HCT116 (cell line): ENCODE data around the gene MAEA. TPM values are rescaled to one million over a fixed set of nuclear protein-coding genes. Genes with fewer than 3 reads are reported as not detected.

Experiments used
- ATAC-seq: fragments of 200-7000 bp; cut with Tn5 transposase; 2 replicates; pipeline ENCODE4 v1.9.1; 2020; ENCODE audit warnings: mild to moderate bottlenecking, moderate library complexity
- BruUV-seq: library from RNA; stranded (reverse); fragments of 400-500 nt; replicated peaks from 2 replicates; lab custom pipeline; 2021; lab: Mats Ljungman, UMichigan
- CTCF ChIA-PET: fragments of 300-600 bp; sonication (Branson Sonifier 250); formaldehyde crosslinking; loops from one replicate; lab custom pipeline; 2021; ENCODE audit warnings: antibody characterized with exemption; lab: Charles Lee
- POLR2A ChIA-PET: fragments of 300-600, 350-600 bp; sonication (Branson Sonifier 250); formaldehyde crosslinking; loops from one replicate; lab custom pipeline; 2021; ENCODE audit warnings: antibody characterized with exemption; lab: Charles Lee
- RAD21 ChIA-PET, 2 experiments: fragments of 300-600 bp; sonication (Branson Sonifier 250); formaldehyde crosslinking; loops; one replicate each; lab custom pipeline; 2023; ENCODE audit warnings: low total read pairs in 2 of 2; ENCODE audit not compliant: uncharacterized antibody in 2 of 2, unreplicated experiment in 2 of 2, low non-redundant PET in 1 of 2; lab: Charles Lee
- DNase-seq: peaks from one replicate; pipeline ENCODE4 v3.0.0-alpha.2; 2010; ENCODE audit warnings: low read depth, low spot score
- H2AFZ ChIP-seq: fragments of 200-600 bp; shearing (Covaris generic), sonication (generic); 2 replicates; pipeline ENCODE4 v1.6.1; 2017; ENCODE audit warnings: low read depth, mixed run types, mixed read lengths, antibody characterized with exemption, low read length; ENCODE audit not compliant: poor library complexity, severe bottlenecking
- H3K27ac ChIP-seq: 2 replicates; pipeline ENCODE4 v1.5.1; 2012; ENCODE audit warnings: low read depth, low read length
- H3K27me3 ChIP-seq: fragments of 200-600 bp; sonication (generic); 2 replicates; pipeline ENCODE4 v1.6.1; 2016; ENCODE audit warnings: mixed run types, low read length, mixed read lengths; ENCODE audit not compliant: insufficient read depth
- H3K36me3 ChIP-seq, 2 experiments: fragments of 200-500 bp in 1 of 2; fragments of 200-600 bp in 1 of 2; sonication (Bioruptor generic) in 1 of 2; sonication (generic) in 1 of 2; 2 replicates each; pipeline versions ENCODE4 v1.5.1 to v1.6.1; 2014 to 2016; ENCODE audit warnings: low read length in 2 of 2, inconsistent platforms in 1 of 2, mixed read lengths in 1 of 2, mixed run types in 1 of 2; ENCODE audit not compliant: insufficient read depth in 2 of 2, control insufficient read depth in 1 of 2
- H3K4me1 ChIP-seq, 2 experiments: fragments of 200-600 bp in 1 of 2; sonication (generic) in 1 of 2; 2 replicates each; pipeline versions ENCODE4 v1.5.1 to v1.6.1; 2012 to 2017; ENCODE audit warnings: low read length in 2 of 2, inconsistent platforms in 1 of 2, mild to moderate bottlenecking in 1 of 2, mixed read lengths in 1 of 2, mixed run types in 1 of 2, moderate library complexity in 1 of 2; ENCODE audit not compliant: insufficient read depth in 2 of 2, control insufficient read depth in 1 of 2
- H3K4me2 ChIP-seq: fragments of 200-600 bp; sonication (generic); 2 replicates; pipeline ENCODE4 v1.6.1; 2017; ENCODE audit warnings: mixed run types, low read length, mixed read lengths
- H3K4me3 ChIP-seq, 2 experiments: fragments of 200-600 bp in 1 of 2; sonication (generic) in 1 of 2; replicated peaks in 1 of 2; 2 replicates each; pipeline ENCODE4 v1.5.1; 2011 to 2016; ENCODE audit warnings: low read length in 2 of 2, control low read depth in 1 of 2, low read depth in 1 of 2, mild to moderate bottlenecking in 1 of 2, mixed read lengths in 1 of 2, mixed run types in 1 of 2
- H3K79me2 ChIP-seq: fragments of 200-600 bp; sonication (generic); 2 replicates; pipeline ENCODE4 v1.6.1; 2017; ENCODE audit warnings: mild to moderate bottlenecking, mixed run types, low read length, moderate library complexity, mixed read lengths; ENCODE audit not compliant: insufficient read depth
- H3K9ac ChIP-seq: fragments of 200-600 bp; sonication (generic); 2 replicates; pipeline ENCODE4 v1.6.1; 2016; ENCODE audit warnings: low read length, mixed read lengths
- H3K9me2 ChIP-seq: fragments of 200-600 bp; sonication (generic), shearing (Covaris generic); 2 replicates; pipeline ENCODE4 v1.6.1; 2017; ENCODE audit warnings: mixed run types, mild to moderate bottlenecking, moderate library complexity; ENCODE audit not compliant: insufficient read depth
- H3K9me3 ChIP-seq, 2 experiments: fragments of 200-500 bp in 1 of 2; fragments of 200-600 bp in 1 of 2; sonication (Bioruptor generic) in 1 of 2; sonication (generic) in 1 of 2; 2 replicates each; pipeline ENCODE4 v1.6.1; 2014 to 2017; ENCODE audit warnings: low read length in 2 of 2, mixed read lengths in 2 of 2, inconsistent platforms in 1 of 2, low read depth in 1 of 2, mild to moderate bottlenecking in 1 of 2, mixed run types in 1 of 2, moderate library complexity in 1 of 2; ENCODE audit not compliant: control insufficient read depth in 1 of 2, insufficient read depth in 1 of 2
- H4K20me1 ChIP-seq: fragments of 200-600 bp; sonication (generic), shearing (Covaris generic); 2 replicates; pipeline ENCODE4 v1.6.1; 2017; ENCODE audit warnings: mixed run types, mild to moderate bottlenecking, moderate library complexity; ENCODE audit not compliant: insufficient read depth
- CEBPB ChIP-seq: IDR thresholded peaks from 2 replicates; pipeline ENCODE4 v1.6.1; 2012; ENCODE audit warnings: low read depth
- EGR1 ChIP-seq: IDR thresholded peaks from 2 replicates; pipeline ENCODE4 v1.6.1; 2012; ENCODE audit warnings: low read depth
- ELF1 ChIP-seq: IDR thresholded peaks from 2 replicates; pipeline ENCODE4 v1.6.1; 2012; ENCODE audit warnings: low read depth, borderline replicate concordance
- EZH2phosphoT487 ChIP-seq: fragments of 200-600 bp; IDR thresholded peaks from 2 replicates; pipeline ENCODE4 v1.6.1; 2018; ENCODE audit warnings: antibody characterized with exemption, borderline replicate concordance
- MAX ChIP-seq: IDR thresholded peaks from 2 replicates; pipeline ENCODE4 v1.6.1; 2012
- POLR2A ChIP-seq: IDR thresholded peaks from 2 replicates; pipeline ENCODE4 v1.7.0; 2011; ENCODE audit warnings: borderline replicate concordance; ENCODE audit not compliant: insufficient read depth, insufficient read length; ENCODE audit errors: extremely low read depth
- SIN3A ChIP-seq: IDR thresholded peaks from 2 replicates; pipeline ENCODE4 v1.6.1; 2012; ENCODE audit warnings: low read depth
- SP1 ChIP-seq: IDR thresholded peaks from 2 replicates; pipeline ENCODE4 v1.6.1; 2012; ENCODE audit warnings: low read depth
- SRF ChIP-seq: IDR thresholded peaks from 2 replicates; pipeline ENCODE4 v1.6.1; 2012; ENCODE audit warnings: low read depth
- YY1 ChIP-seq: IDR thresholded peaks from 2 replicates; pipeline ENCODE4 v1.6.1; 2011; ENCODE audit warnings: low read length, low read depth, moderate library complexity, mild to moderate bottlenecking; ENCODE audit not compliant: insufficient replicate concordance; ENCODE audit errors: extremely low read depth
- ZBTB33 ChIP-seq: IDR thresholded peaks from 2 replicates; pipeline ENCODE4 v1.6.1; 2011; ENCODE audit warnings: mild to moderate bottlenecking, low read length, moderate library complexity; ENCODE audit not compliant: insufficient replicate concordance; ENCODE audit errors: extremely low read depth
- ZNF274 ChIP-seq: fragments of 200-500 bp; sonication (Bioruptor generic); IDR thresholded peaks from 2 replicates; pipeline ENCODE4 v1.6.1; 2014; ENCODE audit warnings: mild to moderate bottlenecking, low read depth, low read length, inconsistent platforms
- intact Hi-C: fragments of 100-400 bp; cut with micrococcal nuclease; formaldehyde crosslinking; loops from 2 replicates; pipeline ENCODE4 v1.10.0; 2022
- total RNA-seq: library from RNA; stranded (reverse); gene quantifications from one replicate; pipeline ENCODE4 v1.2.1, GENCODE V29; 2021; ENCODE audit not compliant: unreplicated experiment
- TF ChIP-seq, protein P1 (sequence below): IDR thresholded peaks from 2 replicates; pipeline ENCODE4 v1.6.1; 2012

Gene MAEA
- total RNA-seq, 1 experiment from 2014 or later = 88.3 TPM

DNA sequence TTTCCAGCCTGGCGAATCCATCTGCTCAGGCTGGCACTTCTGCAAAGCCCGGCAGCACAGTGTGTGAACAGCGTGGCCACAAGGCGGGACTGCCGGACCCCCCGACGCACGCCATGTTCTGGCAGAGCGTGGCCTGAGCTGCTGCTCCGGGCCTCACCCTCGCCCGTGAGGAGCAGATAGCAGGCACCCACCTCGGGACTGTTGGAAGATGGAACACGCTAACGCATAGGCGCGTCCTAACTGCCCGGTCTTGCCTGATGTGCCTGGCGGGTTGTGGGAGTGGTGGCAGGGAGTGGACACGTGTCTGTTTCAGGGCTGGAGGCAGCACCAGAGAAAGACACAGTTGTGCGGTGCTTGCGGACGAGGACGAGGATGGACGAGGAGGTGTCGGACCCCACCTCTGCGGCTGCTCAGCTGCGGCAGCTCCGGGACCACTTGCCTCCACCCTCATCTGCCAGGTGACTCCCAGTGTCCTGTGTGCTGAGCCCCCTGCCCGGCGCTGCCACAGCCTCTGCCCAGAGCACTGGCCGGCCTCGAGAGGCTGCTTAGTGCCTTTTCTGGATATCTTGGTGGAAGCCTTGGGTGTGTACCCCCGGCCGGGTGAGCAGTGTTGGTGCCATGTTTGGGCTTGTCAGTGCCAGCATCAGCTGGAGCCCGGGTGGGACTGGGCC, 85.5 kb downstream of the MAEA start:
- intact Hi-C loops = no loop called here
- POLR2A ChIA-PET = no interaction called here
- Histone ChIP-seq H3K27ac (no peak overlapping the region), H3K4me1 (no peaks in the 10 kb centered on the region), H2AFZ (no peak overlapping the region), H3K4me3 (no peak overlapping the region), H3K27me3 (no peaks in the 10 kb centered on the region), H3K9me3 (no peaks in the 10 kb centered on the region), H3K4me2 (no peak overlapping the region), H4K20me1 (no peaks in the 10 kb centered on the region), H3K9ac (no peak overlapping the region), H3K36me3 (no peaks in the 10 kb centered on the region; a peak in 1 of 4 replicates), H3K9me2 (no peaks in the 10 kb centered on the region), H3K79me2 (no peaks in the 10 kb centered on the region)
- no peak for ATAC-seq
- TF ChIP-seq, protein P1, sequence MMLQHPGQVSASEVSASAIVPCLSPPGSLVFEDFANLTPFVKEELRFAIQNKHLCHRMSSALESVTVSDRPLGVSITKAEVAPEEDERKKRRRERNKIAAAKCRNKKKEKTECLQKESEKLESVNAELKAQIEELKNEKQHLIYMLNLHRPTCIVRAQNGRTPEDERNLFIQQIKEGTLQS = no peak
- no peak for TF ChIP-seq EZH2phosphoT487
- TF ChIP-seq YY1 = no peak
- TF ChIP-seq ZNF274 = no peak
- TF ChIP-seq MAX = no peak
- no peak for TF ChIP-seq POLR2A
- TF ChIP-seq EGR1 = no peak
- TF ChIP-seq SRF = no peak
- no peak for TF ChIP-seq ELF1
- TF ChIP-seq ZBTB33 = no peak
- no peak for TF ChIP-seq SIN3A
- no peak for TF ChIP-seq CEBPB
- TF ChIP-seq SP1 = no peak
- RAD21 ChIA-PET = no interaction called here
- no peak for DNase-seq
- CTCF ChIA-PET = no interaction called here
- no TSS peak for BruUV-seq
